Lower leg skin (tissue), 4 donors: ENCODE data around the gene OTX1. TPM values are rescaled to one million over a fixed set of nuclear protein-coding genes. Genes with fewer than 3 reads are reported as not detected.

Experiments used
- DNase-seq, 2 donors: peaks; one replicate each; pipeline ENCODE4 v3.0.0-alpha.2; 2019; ENCODE audit warnings: low spot score in 2 of 2
- H3K4me3 ChIP-seq: fragments of 200-600 bp; sonication (generic); 2 replicates; pipeline ENCODE4 v1.5.1; 2017; ENCODE audit warnings: mild to moderate bottlenecking, low read depth; ENCODE audit not compliant: poor library complexity, severe bottlenecking
- CTCF ChIP-seq, 3 donors: fragments of 450-650 bp; IDR thresholded peaks; one replicate each; pipeline ENCODE4 v1.5.1; 2016; ENCODE audit warnings: antibody characterized with exemption in 3 of 3, mild to moderate bottlenecking in 3 of 3, moderate library complexity in 2 of 3
- POLR2A ChIP-seq, 2 donors: fragments of 450-650 bp; IDR thresholded peaks; one replicate each; pipeline ENCODE4 v1.6.1; 2016 to 2017; ENCODE audit warnings: antibody characterized with exemption in 2 of 2, mild to moderate bottlenecking in 1 of 2, moderate library complexity in 1 of 2
- WGBS, 2 donors: methylation state at CpG; one replicate each; pipeline ENCODE4 v1.1.5; 2018; 5-methylcytosine and 5-hydroxymethylcytosine counted together
- intact Hi-C: fragments of 100-400 bp; cut with DNase I; formaldehyde crosslinking; loops from one replicate; pipeline ENCODE4 v1.15.0; 2023; ENCODE audit warnings: low total_unique reads
- total RNA-seq, 4 donors: library from RNA; depleted of rRNA; stranded (reverse); fragments of >200 nt; gene quantifications; one replicate each; pipeline ENCODE4 v1.1.0, GENCODE V29; 2016

The OTX1 gene
- total RNA-seq, 4 donors from 2014 or later: 5.3 to 9.2 (median 8.0) TPM

DNA sequence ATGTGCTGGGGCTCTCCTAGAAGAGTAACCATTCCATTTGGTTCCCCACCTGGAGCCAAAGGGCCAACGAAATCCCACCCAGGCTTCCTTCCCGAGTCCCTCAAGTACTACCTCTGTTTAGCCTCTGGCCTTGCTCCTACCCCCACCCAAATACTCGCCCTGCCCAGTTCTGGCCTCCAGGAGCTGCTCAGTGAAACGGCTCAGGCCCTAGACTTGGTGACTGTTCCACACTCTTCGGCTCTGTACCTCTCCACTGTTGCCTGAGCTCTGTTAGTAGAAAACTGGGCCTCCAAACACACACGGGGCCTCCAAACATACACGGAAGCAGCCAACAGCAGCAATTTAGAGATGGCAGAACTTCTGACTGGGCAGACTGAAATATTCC, 4.2 kb downstream of the OTX1 start:
- intact Hi-C loops: loop anchor here (10.0 kb wide), 1 partner anchor 1940 kb away; no protein-coding TSS in a partner anchor
- DNase-seq: no peak
- TF ChIP-seq POLR2A (IDR thresholded peaks at IDR 0.05): no peak
- no peak for TF ChIP-seq CTCF (IDR thresholded peaks at IDR 0.05)
- H3K4me3 ChIP-seq: no peak overlapping the region
- 50 to 67% methylated on average over 7 of the region's 7 CpGs for WGBS, 2 donors

GRCh38 chr2:63055226-63056106, 4.8 kb downstream of the OTX1 start:
- TF ChIP-seq POLR2A (IDR thresholded peaks at IDR 0.05) (no peak), CTCF (IDR thresholded peaks at IDR 0.05) (no peak)
- WGBS, 2 donors: 60% methylated on average over 47 to 57 of the region's 63 CpGs
- H3K4me3 ChIP-seq: no peak overlapping the region
- intact Hi-C loops: loop anchor here (10.0 kb wide), 1 partner anchor 1941 kb away; no protein-coding TSS in a partner anchor
- DNase-seq: no peak

GRCh38 chr2:63056107-63057050, 5.7 kb downstream of the OTX1 start:
- TF ChIP-seq POLR2A (IDR thresholded peaks at IDR 0.05): no peak
- TF ChIP-seq CTCF (IDR thresholded peaks at IDR 0.05): no peak
- peak in 1 of 2 donors; percentile 77 for DNase-seq
- intact Hi-C loops: loop anchor here (10.0 kb wide), 1 partner anchor 1942 kb away; no protein-coding TSS in a partner anchor
- no peak overlapping the region for H3K4me3 ChIP-seq
- 52 to 53% methylated on average over 49 of the region's 49 CpGs for WGBS, 2 donors

- DNase-seq: no peak
- H3K4me3 ChIP-seq: no peak overlapping the region
- intact Hi-C loops: loop anchor here (10.0 kb wide), 1 partner anchor 1943 kb away; no protein-coding TSS in a partner anchor
- TF ChIP-seq POLR2A (IDR thresholded peaks at IDR 0.05) (no peak), CTCF (IDR thresholded peaks at IDR 0.05) (no peak)
- WGBS, 2 donors: 54 to 60% methylated on average over 35 of the region's 35 CpGs
These were observed 6.9 kb downstream of the OTX1 start for GRCh38 chr2:63057249-63058143.
